ENCODE results near the gene TFAP2B.

The TFAP2B gene

GRCh38 chr6:50821441-50822077, 2.9 kb downstream of the TFAP2B start:
- DNase-seq (ENCODE audit: low read depth in 1 of 2, low spot score in 1 of 2) = no peak
- Histone ChIP-seq H3K27me3 (ENCODE audit: insufficient read depth, poor library complexity, severe bottlenecking) (peaks cover 73% of the 10 kb centered on the region), H3K4me3 (replicated peaks; ENCODE audit: insufficient read depth, low read length) (no peak overlapping the region), H3K27ac (replicated peaks) (no peak overlapping the region)
- TF ChIP-seq GABPA (IDR thresholded peaks at IDR 0.05; ENCODE audit: low read depth) = no peak
- TF ChIP-seq, protein P1, sequence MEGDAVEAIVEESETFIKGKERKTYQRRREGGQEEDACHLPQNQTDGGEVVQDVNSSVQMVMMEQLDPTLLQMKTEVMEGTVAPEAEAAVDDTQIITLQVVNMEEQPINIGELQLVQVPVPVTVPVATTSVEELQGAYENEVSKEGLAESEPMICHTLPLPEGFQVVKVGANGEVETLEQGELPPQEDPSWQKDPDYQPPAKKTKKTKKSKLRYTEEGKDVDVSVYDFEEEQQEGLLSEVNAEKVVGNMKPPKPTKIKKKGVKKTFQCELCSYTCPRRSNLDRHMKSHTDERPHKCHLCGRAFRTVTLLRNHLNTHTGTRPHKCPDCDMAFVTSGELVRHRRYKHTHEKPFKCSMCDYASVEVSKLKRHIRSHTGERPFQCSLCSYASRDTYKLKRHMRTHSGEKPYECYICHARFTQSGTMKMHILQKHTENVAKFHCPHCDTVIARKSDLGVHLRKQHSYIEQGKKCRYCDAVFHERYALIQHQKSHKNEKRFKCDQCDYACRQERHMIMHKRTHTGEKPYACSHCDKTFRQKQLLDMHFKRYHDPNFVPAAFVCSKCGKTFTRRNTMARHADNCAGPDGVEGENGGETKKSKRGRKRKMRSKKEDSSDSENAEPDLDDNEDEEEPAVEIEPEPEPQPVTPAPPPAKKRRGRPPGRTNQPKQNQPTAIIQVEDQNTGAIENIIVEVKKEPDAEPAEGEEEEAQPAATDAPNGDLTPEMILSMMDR (IDR thresholded peaks at IDR 0.05; ENCODE audit: insufficient read depth, low read length) = no peak
- TF ChIP-seq POLR2AphosphoS5 (IDR thresholded peaks at IDR 0.05; ENCODE audit: low read depth) = no peak
- no peak for TF ChIP-seq REST (IDR thresholded peaks at IDR 0.05; ENCODE audit: insufficient replicate concordance, low read depth)
- TF ChIP-seq SPI1 (IDR thresholded peaks at IDR 0.05; ENCODE audit: borderline replicate concordance, low read depth) = no peak

GRCh38 chr6:50822078-50822476, 3.4 kb downstream of the TFAP2B start:
- DNase-seq (ENCODE audit: low read depth in 1 of 2, low spot score in 1 of 2) = no peak
- TF ChIP-seq POLR2AphosphoS5 (IDR thresholded peaks at IDR 0.05; ENCODE audit: low read depth) (no peak), REST (IDR thresholded peaks at IDR 0.05; ENCODE audit: insufficient replicate concordance, low read depth) (no peak), GABPA (IDR thresholded peaks at IDR 0.05; ENCODE audit: low read depth) (no peak), SPI1 (IDR thresholded peaks at IDR 0.05; ENCODE audit: borderline replicate concordance, low read depth) (no peak)
- TF ChIP-seq, protein P1 (IDR thresholded peaks at IDR 0.05; ENCODE audit: insufficient read depth, low read length) = no peak
- Histone ChIP-seq H3K4me3 (replicated peaks; ENCODE audit: insufficient read depth, low read length) (no peak overlapping the region), H3K27ac (replicated peaks) (no peak overlapping the region), H3K27me3 (ENCODE audit: insufficient read depth, poor library complexity, severe bottlenecking) (peaks cover 73% of the 10 kb centered on the region)

DNA sequence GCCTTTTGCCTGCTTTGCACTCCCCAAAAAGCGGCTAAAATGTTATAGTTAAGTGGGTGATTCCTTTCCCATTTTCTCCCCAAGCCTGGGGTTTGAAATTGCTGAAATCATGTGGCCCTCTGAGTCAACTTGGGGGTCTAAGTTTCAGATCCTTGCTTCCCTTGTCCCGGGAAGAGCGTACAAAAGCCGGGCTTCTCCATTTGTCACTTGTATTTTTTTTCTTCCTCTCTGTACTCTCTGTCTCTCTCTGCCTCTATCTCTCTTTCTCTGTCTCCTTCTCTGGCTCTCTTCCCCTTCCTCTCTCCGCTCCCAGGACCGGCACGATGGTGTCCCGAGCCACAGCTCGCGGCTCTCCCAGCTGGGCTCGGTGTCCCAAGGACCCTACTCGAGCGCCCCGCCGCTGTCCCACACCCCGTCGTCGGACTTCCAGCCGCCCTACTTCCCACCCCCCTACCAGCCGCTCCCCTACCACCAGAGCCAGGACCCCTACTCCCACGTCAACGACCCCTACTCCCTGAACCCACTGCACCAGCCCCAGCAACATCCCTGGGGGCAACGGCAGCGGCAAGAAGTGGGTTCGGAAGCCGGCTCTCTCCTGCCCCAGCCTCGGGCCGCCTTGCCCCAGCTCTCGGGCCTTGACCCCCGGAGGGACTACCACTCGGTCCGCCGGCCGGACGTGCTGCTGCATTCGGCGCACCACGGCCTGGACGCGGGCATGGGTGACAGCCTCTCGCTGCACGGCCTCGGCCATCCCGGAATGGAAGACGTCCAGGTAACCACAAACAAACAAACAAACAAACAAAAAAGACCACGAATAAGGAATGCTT, 4.6 kb downstream of the TFAP2B start:
- DNase-seq (ENCODE audit: low read depth in 1 of 2, low spot score in 1 of 2) = no peak
- Histone ChIP-seq H3K27ac (replicated peaks) (no peak overlapping the region), H3K4me3 (replicated peaks; ENCODE audit: insufficient read depth, low read length) (no peak overlapping the region), H3K27me3 (ENCODE audit: insufficient read depth, poor library complexity, severe bottlenecking) (peaks cover 77% of the 10 kb centered on the region)
- no peak for TF ChIP-seq REST (IDR thresholded peaks at IDR 0.05; ENCODE audit: insufficient replicate concordance, low read depth)
- TF ChIP-seq, protein P1 (IDR thresholded peaks at IDR 0.05; ENCODE audit: insufficient read depth, low read length) = no peak
- TF ChIP-seq POLR2AphosphoS5 (IDR thresholded peaks at IDR 0.05; ENCODE audit: low read depth) = no peak
- TF ChIP-seq SPI1 (IDR thresholded peaks at IDR 0.05; ENCODE audit: borderline replicate concordance, low read depth) = no peak
- no peak for TF ChIP-seq GABPA (IDR thresholded peaks at IDR 0.05; ENCODE audit: low read depth)
